ENCODE measurements around the gene DDR2. TPM values are rescaled to one million over a fixed set of nuclear protein-coding genes. Genes with fewer than 3 reads are reported as not detected.

Gene DDR2
- total and polyA plus RNA-seq, 2 of the 4 experiments (the other 2 are of a cell fraction): 66.1 to 245 TPM

DNA sequence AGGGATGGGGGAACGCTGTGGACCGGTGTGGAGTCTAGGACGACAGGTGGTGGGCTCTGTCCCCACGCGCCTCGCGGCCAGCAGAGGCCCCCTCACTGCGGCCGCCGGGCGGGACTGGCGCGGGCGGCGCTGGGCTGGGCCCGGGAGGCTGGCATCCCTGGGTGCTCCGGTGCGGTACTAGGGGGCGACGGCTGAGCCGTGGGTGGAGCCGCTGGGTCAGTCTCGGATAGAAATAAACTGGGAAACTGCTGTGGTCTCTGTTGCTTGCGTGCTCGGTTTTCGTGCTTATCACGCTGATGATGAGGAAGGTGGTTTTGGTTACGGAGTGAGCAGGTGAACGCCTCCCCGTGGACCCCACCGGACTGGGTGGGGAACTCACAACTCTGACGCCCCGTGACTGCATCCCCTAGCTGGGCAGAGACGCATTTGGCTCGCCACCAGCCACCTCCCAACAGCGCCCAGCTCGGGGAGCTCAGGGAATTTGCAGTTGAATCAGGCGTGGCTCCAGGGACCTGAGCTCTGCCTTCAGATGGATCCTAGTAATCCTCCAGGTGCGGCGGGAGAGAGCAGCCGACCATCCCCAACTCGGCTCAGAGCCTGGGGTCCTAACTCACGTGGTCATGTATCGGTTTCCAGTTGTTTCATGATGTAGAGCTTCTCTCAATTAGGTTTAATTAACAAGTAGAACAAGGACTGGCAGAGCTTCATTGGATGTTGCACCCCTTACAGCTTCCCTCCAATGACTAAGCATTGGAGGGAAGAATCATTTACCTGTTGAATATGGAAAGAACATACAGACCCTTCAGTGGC lies 190.3 kb downstream of the DDR2 start:
- peak overlapping the region; percentile 4 for H2AK9ac ChIP-seq (replicated peaks; ENCODE audit: low read depth, low read length, poor library complexity)
- peak overlapping the region; percentile 94 for H2AFZ ChIP-seq (replicated peaks; ENCODE audit: low read length, poor library complexity)
- peaks cover 2% of the 10 kb centered on the region for H3K27me3 ChIP-seq (ENCODE audit: control insufficient read depth, insufficient read depth, low read length)
- intact Hi-C loops (cut with micrococcal nuclease): no loop called here
- H4K8ac ChIP-seq (ENCODE audit: low read depth in 2 of 2, low read length in 2 of 2): peak overlapping the region in 1 of 2 experiments; percentile 34; a peak in 1 of 4 replicates
- 0 out of 2 replicates have a peak overlapping the region, but pooled peaks have one; percentile 62 for H3K9ac ChIP-seq (ENCODE audit: low read depth, low read length)
- H3K9me1 ChIP-seq (ENCODE audit: insufficient read depth, low read length): no peaks in the 10 kb centered on the region
- no peak overlapping the region for H2BK5ac ChIP-seq (ENCODE audit: low read depth, low read length, poor library complexity, severe bottlenecking)
- no peak overlapping the region for H2BK15ac ChIP-seq (ENCODE audit: low read depth, low read length)
- POLR2A ChIA-PET (ENCODE audit: unreplicated experiment): no interaction called here
- CTCF ChIA-PET: no interaction called here
- H4K91ac ChIP-seq (ENCODE audit: insufficient read depth, low read depth, low read length): no peak overlapping the region
- WGBS, 2 experiments (ENCODE audit: extremely low coverage in 2 of 2, insufficient read length in 1 of 2): 4% methylated on average over 7 of the region's 44 CpGs; no CpG with 5 or more reads in 1 of the 2 experiments
- peaks cover 5% of the 10 kb centered on the region for H3K4me1 ChIP-seq (ENCODE audit: control insufficient read depth, insufficient read depth, low read length)
- no peak overlapping the region for H3K18ac ChIP-seq (ENCODE audit: low read depth, low read length)
- no peaks in the 10 kb centered on the region for H3K36me3 ChIP-seq (ENCODE audit: control insufficient read depth, insufficient read depth, low read length)
- no peak overlapping the region for H2BK20ac ChIP-seq (ENCODE audit: low read depth, low read length)
- H3K14ac ChIP-seq (replicated peaks; ENCODE audit: low read depth, low read length): peak overlapping the region; percentile 59; the same call in 1 of the 2 replicates
- no peaks in the 10 kb centered on the region for H3K79me1 ChIP-seq (ENCODE audit: low read depth in 1 of 2, low read length in 2 of 2)
- DNase-seq (no peak), ATAC-seq (ENCODE audit: low read depth) (peak; percentile 80)
- H3K4me2 ChIP-seq (ENCODE audit: low read depth, low read length): peak overlapping the region; percentile 99
- H3K9me3 ChIP-seq (ENCODE audit: control insufficient read depth, insufficient read depth, low read length): no peaks in the 10 kb centered on the region
- dilution Hi-C loops (cut with HindIII; ENCODE audit: low sequenced_read_pairs, unreplicated experiment): no loop called here
- peak overlapping the region; percentile 69; the same call in 1 of the 2 replicates for H3K23ac ChIP-seq (ENCODE audit: low read depth, low read length)
- H2AK5ac ChIP-seq (ENCODE audit: low read depth, low read length): 0 out of 2 replicates have a peak overlapping the region, but pooled peaks have one; percentile 10
- H3K4ac ChIP-seq (ENCODE audit: low read depth, low read length): no peak overlapping the region; the same call in 1 of the 2 replicates
- no peak for TF ChIP-seq MAZ (IDR thresholded peaks at IDR 0.05; ENCODE audit: borderline replicate concordance, low read depth, low read length)
- in situ Hi-C loops (cut with MboI; ENCODE audit: low sequenced_read_pairs): no loop called here
- no TSS peak for BruUV-seq (replicated peaks)
- no peaks in the 10 kb centered on the region for H4K20me1 ChIP-seq (ENCODE audit: insufficient read depth, low read length)
- H3K56ac ChIP-seq (ENCODE audit: extremely low read depth, insufficient read depth, low read length): no peak overlapping the region
- H3K4me3 ChIP-seq (ENCODE audit: insufficient read depth, low read depth, low read length): peak overlapping the region; percentile 59
- H2BK120ac ChIP-seq (ENCODE audit: low read depth, low read length): no peak overlapping the region
- no peak overlapping the region; the same call in 1 of the 2 replicates for H3K27ac ChIP-seq (ENCODE audit: insufficient read depth, low read length)
- H4K5ac ChIP-seq (ENCODE audit: low read depth, low read length): no peak overlapping the region

Data from IMR-90 (cell line).